ENCODE data around the gene AASDH. TPM values are rescaled to one million over a fixed set of nuclear protein-coding genes. Genes with fewer than 3 reads are reported as not detected.

AASDH gene
- total RNA-seq, 1 experiment from 2014 or later = 5.4 TPM

DNA sequence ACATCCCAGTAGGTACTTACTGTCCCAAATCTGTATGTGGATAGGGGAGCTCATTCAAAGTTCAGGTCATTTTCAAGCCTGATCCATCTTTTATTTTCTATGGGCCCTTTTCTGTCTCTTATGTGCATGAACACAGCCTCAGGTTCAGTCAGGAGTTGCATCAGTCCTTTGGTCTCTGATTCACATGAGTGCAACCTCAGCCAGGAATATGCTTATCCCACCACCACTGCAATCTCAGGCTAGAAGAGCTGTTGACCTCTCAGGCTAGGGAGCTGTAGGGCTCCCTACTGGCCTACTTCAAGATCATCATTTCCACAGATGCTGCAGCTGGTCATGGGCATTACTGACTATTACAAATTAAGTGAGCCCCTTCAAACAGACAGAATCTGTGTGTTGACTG, 27.2 kb downstream of the AASDH start:
- POLR2A ChIA-PET = no interaction called here
- intact Hi-C loops (cut with micrococcal nuclease; ENCODE audit: unreplicated experiment) = no loop called here

DNA sequence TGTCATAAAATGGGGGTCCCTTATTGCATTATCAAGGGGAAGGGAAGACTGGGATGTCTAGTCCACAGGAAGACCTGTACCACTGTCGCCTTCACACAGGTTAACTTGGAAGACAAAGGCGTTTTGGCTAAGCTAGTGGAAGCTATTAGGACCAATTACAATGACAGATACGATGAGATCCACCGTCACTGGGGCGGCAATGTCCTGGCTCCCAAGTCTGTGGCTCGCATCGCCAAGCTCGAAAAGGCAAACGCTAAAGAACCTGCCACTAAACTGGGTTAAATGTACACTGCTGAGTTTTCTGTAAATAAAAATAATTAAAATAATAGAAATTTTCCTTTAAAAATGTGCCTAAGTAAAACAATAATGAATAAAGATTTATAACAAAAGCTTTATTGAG, 30.6 kb downstream of the AASDH start:
- CTCF ChIA-PET = no interaction called here
- no TSS peak for BruUV-seq (replicated peaks)

More for the DNA sequence above, 27.2 kb downstream of the AASDH start:
- H3K9me3 ChIP-seq (ENCODE audit: control insufficient read depth, insufficient read depth, low read depth, low read length) = no peaks in the 10 kb centered on the region
- H3K27ac ChIP-seq (ENCODE audit: low read length) = no peak overlapping the region
- ATAC-seq (no peak), DNase-seq (ENCODE audit: low read depth, low spot score) (no peak)
- CTCF ChIA-PET = no interaction called here
- H3K27me3 ChIP-seq (ENCODE audit: control insufficient read depth, insufficient read depth, low read length) = no peaks in the 10 kb centered on the region
- no peak overlapping the region for H3K4me3 ChIP-seq (ENCODE audit: low read depth in 2 of 2, low read length in 2 of 2)
- H3K4me1 ChIP-seq (ENCODE audit: control insufficient read depth, insufficient read depth, low read length) = no peaks in the 10 kb centered on the region
- BruUV-seq (replicated peaks) = no TSS peak
- TF ChIP-seq TCF7L2 (IDR thresholded peaks at IDR 0.05; ENCODE audit: low read depth, low read length) (no peak), CTCF (IDR thresholded peaks at IDR 0.05) (no peak), REST (IDR thresholded peaks at IDR 0.05; ENCODE audit: insufficient read depth in 1 of 2, low read depth in 2 of 2, low read length in 1 of 2) (no peak), SIN3A (IDR thresholded peaks at IDR 0.05; ENCODE audit: borderline replicate concordance, insufficient read depth, low read depth, low read length) (no peak), POLR2AphosphoS5 (IDR thresholded peaks at IDR 0.05; ENCODE audit: low read depth, low read length) (no peak)
- in situ Hi-C loops (cut with HindIII; ENCODE audit: low pct_unique_long_range_greater_than_20kb, low sequenced_read_pairs) = no loop called here
- no peaks in the 10 kb centered on the region for H3K36me3 ChIP-seq (ENCODE audit: control insufficient read depth, insufficient read depth, low read length)

More for the DNA sequence above, 30.6 kb downstream of the AASDH start:
- POLR2A ChIA-PET = no interaction called here
- DNase-seq (ENCODE audit: low read depth, low spot score) = no peak
- H3K9me3 ChIP-seq (ENCODE audit: control insufficient read depth, insufficient read depth, low read depth, low read length) = no peaks in the 10 kb centered on the region
- intact Hi-C loops (cut with micrococcal nuclease; ENCODE audit: unreplicated experiment) = no loop called here
- no peaks in the 10 kb centered on the region for H3K36me3 ChIP-seq (ENCODE audit: control insufficient read depth, insufficient read depth, low read length)
- H3K4me3 ChIP-seq (ENCODE audit: low read depth in 2 of 2, low read length in 2 of 2) = no peak overlapping the region
- no peak for TF ChIP-seq TCF7L2 (IDR thresholded peaks at IDR 0.05; ENCODE audit: low read depth, low read length)
- no peak for TF ChIP-seq POLR2AphosphoS5 (IDR thresholded peaks at IDR 0.05; ENCODE audit: low read depth, low read length)
- no peak for TF ChIP-seq REST (IDR thresholded peaks at IDR 0.05; ENCODE audit: insufficient read depth in 1 of 2, low read depth in 2 of 2, low read length in 1 of 2)
- no peak for TF ChIP-seq SIN3A (IDR thresholded peaks at IDR 0.05; ENCODE audit: borderline replicate concordance, insufficient read depth, low read depth, low read length)
- TF ChIP-seq CTCF (IDR thresholded peaks at IDR 0.05) = no peak
- in situ Hi-C loops (cut with HindIII; ENCODE audit: low pct_unique_long_range_greater_than_20kb, low sequenced_read_pairs) = no loop called here
- no peaks in the 10 kb centered on the region for H3K4me1 ChIP-seq (ENCODE audit: control insufficient read depth, insufficient read depth, low read length)
- no peak overlapping the region for H3K27ac ChIP-seq (ENCODE audit: low read length)
- ATAC-seq = no peak
- no peaks in the 10 kb centered on the region for H3K27me3 ChIP-seq (ENCODE audit: control insufficient read depth, insufficient read depth, low read length)

Measured in Panc1 (cell line).